ENCODE data around the gene PCBP3. TPM values are rescaled to one million over a fixed set of nuclear protein-coding genes. Genes with fewer than 3 reads are reported as not detected.
A peak's percentile ranks its signal among the peaks of the same experiment; 100 is the strongest.

PCBP3 gene
- total RNA-seq, 1 donor from 2014 or later, result 11.8 TPM

GRCh38 chr21:45780647-45781046 is 137.1 kb downstream of the PCBP3 start:
- Mint-ChIP-seq H3K9me3 (ENCODE audit: low read depth) (peaks cover 21% of the 10 kb centered on the region), H3K36me3 (ENCODE audit: low read depth) (peaks cover 17% of the 10 kb centered on the region), H3K4me3 (ENCODE audit: unreplicated experiment) (no peak overlapping the region), H3K27me3 (ENCODE audit: low read depth) (no peaks in the 10 kb centered on the region), H3K4me1 (ENCODE audit: low read depth) (no peaks in the 10 kb centered on the region), H3K27ac (ENCODE audit: unreplicated experiment) (no peak overlapping the region)
- no peak for DNase-seq (ENCODE audit: low spot score)
- TF ChIP-seq, protein P1, sequence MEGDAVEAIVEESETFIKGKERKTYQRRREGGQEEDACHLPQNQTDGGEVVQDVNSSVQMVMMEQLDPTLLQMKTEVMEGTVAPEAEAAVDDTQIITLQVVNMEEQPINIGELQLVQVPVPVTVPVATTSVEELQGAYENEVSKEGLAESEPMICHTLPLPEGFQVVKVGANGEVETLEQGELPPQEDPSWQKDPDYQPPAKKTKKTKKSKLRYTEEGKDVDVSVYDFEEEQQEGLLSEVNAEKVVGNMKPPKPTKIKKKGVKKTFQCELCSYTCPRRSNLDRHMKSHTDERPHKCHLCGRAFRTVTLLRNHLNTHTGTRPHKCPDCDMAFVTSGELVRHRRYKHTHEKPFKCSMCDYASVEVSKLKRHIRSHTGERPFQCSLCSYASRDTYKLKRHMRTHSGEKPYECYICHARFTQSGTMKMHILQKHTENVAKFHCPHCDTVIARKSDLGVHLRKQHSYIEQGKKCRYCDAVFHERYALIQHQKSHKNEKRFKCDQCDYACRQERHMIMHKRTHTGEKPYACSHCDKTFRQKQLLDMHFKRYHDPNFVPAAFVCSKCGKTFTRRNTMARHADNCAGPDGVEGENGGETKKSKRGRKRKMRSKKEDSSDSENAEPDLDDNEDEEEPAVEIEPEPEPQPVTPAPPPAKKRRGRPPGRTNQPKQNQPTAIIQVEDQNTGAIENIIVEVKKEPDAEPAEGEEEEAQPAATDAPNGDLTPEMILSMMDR (IDR thresholded peaks at IDR 0.05), result no peak

DNA sequence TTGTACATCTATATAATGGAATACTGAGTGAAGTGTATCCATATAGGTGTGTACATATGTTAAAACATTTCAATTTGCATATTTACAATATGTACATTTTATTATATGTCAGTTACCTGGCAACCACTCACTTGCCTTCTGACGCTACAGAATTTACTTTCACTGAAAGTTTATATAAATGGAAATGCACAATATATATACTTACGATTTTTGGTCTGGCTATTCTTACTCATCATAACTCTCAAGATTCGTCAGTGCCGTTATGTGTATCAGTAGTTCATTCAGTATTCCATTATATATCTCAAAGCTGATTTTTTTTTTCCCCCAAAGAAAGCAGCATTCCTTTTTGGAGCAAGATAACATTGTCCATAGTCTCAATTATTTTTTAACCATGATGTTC is 138.2 kb downstream of the PCBP3 start:
- H3K27ac Mint-ChIP-seq (ENCODE audit: unreplicated experiment), result no peak overlapping the region

GRCh38 chr21:45786660-45787059 is 143.1 kb downstream of the PCBP3 start:
- peaks cover 3% of the 10 kb centered on the region for H3K36me3 Mint-ChIP-seq (ENCODE audit: low read depth)
- DNase-seq (ENCODE audit: low spot score), result no peak
- H3K4me1 Mint-ChIP-seq (ENCODE audit: low read depth), result peaks cover 6% of the 10 kb centered on the region
- H3K9me3 Mint-ChIP-seq (ENCODE audit: low read depth), result no peaks in the 10 kb centered on the region
- H3K4me3 Mint-ChIP-seq (ENCODE audit: unreplicated experiment), result no peak overlapping the region
- H3K27me3 Mint-ChIP-seq (ENCODE audit: low read depth), result no peaks in the 10 kb centered on the region
- H3K27ac Mint-ChIP-seq (ENCODE audit: unreplicated experiment), result no peak overlapping the region
- TF ChIP-seq, protein P1 (IDR thresholded peaks at IDR 0.05), result no peak

More for the DNA sequence above, 138.2 kb downstream of the PCBP3 start:
- no peak overlapping the region for H3K4me3 Mint-ChIP-seq (ENCODE audit: unreplicated experiment)
- DNase-seq (ENCODE audit: low spot score), result no peak
- peaks cover 15% of the 10 kb centered on the region for H3K36me3 Mint-ChIP-seq (ENCODE audit: low read depth)
- peaks cover 11% of the 10 kb centered on the region for H3K9me3 Mint-ChIP-seq (ENCODE audit: low read depth)
- no peaks in the 10 kb centered on the region for H3K27me3 Mint-ChIP-seq (ENCODE audit: low read depth)
- TF ChIP-seq, protein P1 (IDR thresholded peaks at IDR 0.05), result no peak
- no peaks in the 10 kb centered on the region for H3K4me1 Mint-ChIP-seq (ENCODE audit: low read depth)

DNA sequence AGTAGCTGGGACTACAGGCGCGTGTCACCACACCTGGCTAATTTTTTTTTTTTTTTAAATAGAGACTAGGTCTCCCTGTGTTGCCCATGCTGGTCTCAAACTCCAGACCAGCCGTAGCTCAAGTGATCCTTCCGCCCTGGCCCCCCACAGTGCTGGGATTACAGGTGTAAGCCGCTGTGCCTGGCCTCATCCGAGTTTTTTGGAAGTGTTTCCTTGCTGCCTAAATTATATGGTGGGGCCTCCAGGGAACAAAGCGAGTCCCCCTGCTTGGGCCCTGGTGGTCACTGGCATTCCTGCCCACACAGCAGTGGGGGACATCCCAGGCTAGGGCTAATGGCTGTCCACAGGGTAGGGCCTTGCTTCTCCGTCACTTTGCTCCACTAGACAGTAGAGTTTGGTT is 143.8 kb downstream of the PCBP3 start:
- no peak overlapping the region for H3K4me3 Mint-ChIP-seq (ENCODE audit: unreplicated experiment)
- peaks cover under 1% of the 10 kb centered on the region for H3K27me3 Mint-ChIP-seq (ENCODE audit: low read depth)
- no peak for DNase-seq (ENCODE audit: low spot score)
- H3K27ac Mint-ChIP-seq (ENCODE audit: unreplicated experiment), result no peak overlapping the region
- H3K9me3 Mint-ChIP-seq (ENCODE audit: low read depth), result no peaks in the 10 kb centered on the region
- TF ChIP-seq, protein P1 (IDR thresholded peaks at IDR 0.05), result no peak
- peaks cover 6% of the 10 kb centered on the region for H3K4me1 Mint-ChIP-seq (ENCODE audit: low read depth)
- peaks cover 3% of the 10 kb centered on the region for H3K36me3 Mint-ChIP-seq (ENCODE audit: low read depth)

DNA sequence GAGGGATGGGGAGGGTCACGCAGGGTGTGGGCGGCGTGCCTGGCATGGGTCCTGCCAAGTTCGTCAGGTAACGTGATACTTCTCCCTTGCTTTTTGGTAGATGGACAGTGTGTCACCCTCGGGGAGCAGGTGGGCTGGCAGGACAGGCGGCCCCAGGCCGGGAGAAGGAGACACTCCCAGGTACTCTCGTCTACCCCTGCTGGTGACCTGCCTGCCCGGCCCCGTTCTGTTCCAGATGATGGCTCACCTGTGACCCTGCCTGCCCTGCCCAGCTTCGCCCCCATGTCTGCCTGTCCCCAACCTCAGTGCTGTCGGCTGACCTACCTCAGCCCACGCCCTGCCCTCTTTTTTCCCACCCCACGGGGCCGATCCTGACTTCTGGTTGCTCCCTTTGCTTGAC is 144.7 kb downstream of the PCBP3 start:
- H3K27ac Mint-ChIP-seq (ENCODE audit: unreplicated experiment), result no peak overlapping the region

More for the DNA sequence above, 144.7 kb downstream of the PCBP3 start:
- H3K4me1 Mint-ChIP-seq (ENCODE audit: low read depth), result peaks cover 6% of the 10 kb centered on the region
- peaks cover 3% of the 10 kb centered on the region for H3K36me3 Mint-ChIP-seq (ENCODE audit: low read depth)
- H3K4me3 Mint-ChIP-seq (ENCODE audit: unreplicated experiment), result no peak overlapping the region
- H3K9me3 Mint-ChIP-seq (ENCODE audit: low read depth), result no peaks in the 10 kb centered on the region
- DNase-seq (ENCODE audit: low spot score), result peak; percentile 90
- peaks cover 4% of the 10 kb centered on the region for H3K27me3 Mint-ChIP-seq (ENCODE audit: low read depth)
- TF ChIP-seq, protein P1 (IDR thresholded peaks at IDR 0.05), result no peak

Data from chondrocyte (in vitro differentiated cells).